H4 (cell line): ENCODE results near the gene ZNF407. TPM values are rescaled to one million over a fixed set of nuclear protein-coding genes. Genes with fewer than 3 reads are reported as not detected.

Source experiments
- DNase-seq: peaks from one replicate; pipeline ENCODE4 v3.0.0-alpha.2; 2015; ENCODE audit warnings: low spot score
- total RNA-seq: library from RNA; depleted of rRNA; stranded (reverse); fragments of >200 nt; shearing (Covaris generic); gene quantifications from 2 replicates; pipeline ENCODE4 v1.2.3, GENCODE V29; 2014

ZNF407 gene
- total RNA-seq, 1 experiment from 2014 or later, result 5.6 TPM

DNA sequence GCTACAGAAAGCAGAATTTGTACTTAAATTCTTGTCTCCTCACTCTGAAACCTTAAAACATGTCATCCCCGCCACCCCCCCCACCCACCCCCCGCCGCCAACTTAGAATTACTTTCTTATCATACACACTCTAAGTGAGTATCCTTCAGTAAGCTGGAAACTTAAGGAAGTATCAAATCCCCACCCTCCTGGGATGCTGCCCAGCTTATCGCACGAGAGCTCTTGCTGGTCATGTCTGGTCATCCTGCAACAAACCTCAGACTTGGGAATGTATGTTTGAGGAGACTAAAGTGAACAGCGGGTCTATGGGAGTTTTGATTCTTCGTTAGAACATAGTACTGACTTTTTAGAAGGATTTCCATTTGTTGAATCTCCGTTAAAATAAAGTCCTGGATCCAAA lies 408.0 kb downstream of the ZNF407 start:
- no peak for DNase-seq

GRCh38 chr18:75008186-75008585 lies 410.5 kb downstream of the ZNF407 start:
- DNase-seq, result no peak

GRCh38 chr18:75009296-75009695 lies 411.6 kb downstream of the ZNF407 start:
- DNase-seq, result no peak

GRCh38 chr18:75009878-75010277 lies 412.2 kb downstream of the ZNF407 start:
- DNase-seq, result no peak

DNA sequence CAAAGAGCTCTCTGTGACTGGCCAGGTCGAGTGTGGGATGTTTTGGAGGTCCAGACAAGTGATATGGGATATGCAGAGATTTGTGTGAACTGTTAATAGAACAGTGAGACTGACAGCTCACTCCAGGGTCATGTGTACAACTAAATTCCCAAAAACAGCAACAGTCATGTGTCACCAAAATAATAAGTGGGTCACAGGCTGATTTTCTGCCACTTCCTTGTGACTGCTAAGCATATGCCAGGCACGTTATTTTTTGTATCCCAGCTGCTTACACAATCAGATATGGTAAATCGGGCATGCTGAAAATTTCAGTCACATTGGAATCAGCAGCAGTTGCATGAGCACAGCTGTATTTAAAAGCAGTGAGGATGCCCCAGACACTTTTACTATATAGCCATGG lies 412.6 kb downstream of the ZNF407 start:
- DNase-seq, result no peak

DNA sequence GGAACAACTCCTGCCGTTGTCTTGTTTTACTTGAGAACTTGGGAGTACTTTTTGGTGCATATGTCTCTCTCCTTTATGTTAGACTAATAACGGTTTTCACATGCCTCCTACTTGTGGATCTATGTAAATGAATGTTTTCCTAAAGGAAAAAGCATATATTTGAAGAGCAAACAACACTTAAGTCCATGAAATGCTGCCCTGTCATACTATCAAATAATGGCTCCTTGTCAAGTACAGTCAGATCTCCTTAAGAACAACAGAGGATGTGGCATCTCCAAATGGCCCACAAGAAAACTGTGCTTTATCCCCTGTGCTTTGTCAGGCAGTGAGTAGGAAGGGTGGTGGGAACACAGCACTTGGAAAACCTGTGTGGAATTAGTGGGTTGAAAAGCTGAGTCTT lies 413.0 kb downstream of the ZNF407 start:
- DNase-seq, result no peak

GRCh38 chr18:75016025-75016717 lies 418.5 kb downstream of the ZNF407 start:
- no peak for DNase-seq

DNA sequence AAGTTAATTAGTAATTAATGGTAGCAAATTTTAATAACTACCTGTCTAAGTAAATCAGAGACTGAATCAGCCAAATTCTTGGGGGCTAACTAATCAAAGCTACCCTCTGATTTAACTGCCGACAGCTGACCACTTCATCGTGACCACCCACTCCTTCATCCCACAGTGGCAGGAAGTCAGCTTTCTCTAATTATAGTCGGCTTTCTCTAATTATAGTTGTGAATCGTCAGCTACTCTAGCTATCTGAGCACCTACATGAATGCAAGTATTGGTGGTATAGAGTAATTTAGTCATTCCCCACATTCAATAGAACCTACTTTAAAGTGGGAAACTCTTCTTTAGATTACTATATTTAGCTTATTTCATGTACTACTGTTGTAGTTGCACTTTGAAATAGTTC lies 425.8 kb downstream of the ZNF407 start:
- no peak for DNase-seq

GRCh38 chr18:75024871-75025270 lies 427.2 kb downstream of the ZNF407 start:
- no peak for DNase-seq

- no peak for DNase-seq
These were observed 427.9 kb downstream of the ZNF407 start for GRCh38 chr18:75025573-75025972.

DNA sequence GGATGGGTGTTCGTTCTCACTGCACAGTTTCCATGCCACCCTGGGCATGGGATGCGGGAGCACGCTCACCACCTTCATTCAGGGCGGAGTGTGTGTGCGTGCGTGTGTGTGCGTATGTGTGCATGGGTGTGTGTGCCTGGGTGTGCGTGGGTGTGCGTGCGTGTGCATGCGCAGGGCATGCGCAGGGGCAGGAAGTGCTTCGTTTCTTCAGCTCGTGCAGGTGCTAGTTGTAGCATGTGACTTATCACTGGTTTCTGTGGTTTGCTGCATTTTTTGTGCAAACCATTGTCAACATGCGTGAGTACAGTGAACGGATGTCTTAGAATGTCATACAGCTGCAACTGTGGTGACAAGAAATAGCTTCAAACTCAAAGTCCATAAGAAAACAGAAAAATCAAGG lies 431.8 kb downstream of the ZNF407 start:
- no peak for DNase-seq

GRCh38 chr18:75031717-75032317 lies 434.1 kb downstream of the ZNF407 start:
- DNase-seq, result no peak

DNA sequence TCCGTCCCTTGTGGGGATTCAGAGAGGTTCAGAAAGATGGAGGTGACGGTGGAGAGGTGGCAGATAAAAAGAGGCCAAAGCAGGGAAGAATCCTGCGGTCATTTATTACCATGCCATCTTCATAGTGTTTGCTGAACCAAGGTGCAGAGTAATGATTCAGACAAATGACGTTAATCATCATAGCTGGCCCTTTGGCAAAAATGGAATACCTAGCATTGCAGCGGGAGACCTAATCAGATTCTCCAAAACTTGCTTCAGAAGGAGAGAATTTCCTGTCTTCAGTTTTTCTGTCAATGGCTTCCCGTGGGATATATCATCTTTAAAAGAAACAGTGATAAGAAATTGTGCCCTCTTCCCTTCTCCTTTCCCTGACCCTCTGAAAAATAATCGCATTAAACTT lies 435.8 kb downstream of the ZNF407 start:
- no peak for DNase-seq

- DNase-seq, result no peak
These were observed 437.3 kb downstream of the ZNF407 start for GRCh38 chr18:75034937-75035336.

DNA sequence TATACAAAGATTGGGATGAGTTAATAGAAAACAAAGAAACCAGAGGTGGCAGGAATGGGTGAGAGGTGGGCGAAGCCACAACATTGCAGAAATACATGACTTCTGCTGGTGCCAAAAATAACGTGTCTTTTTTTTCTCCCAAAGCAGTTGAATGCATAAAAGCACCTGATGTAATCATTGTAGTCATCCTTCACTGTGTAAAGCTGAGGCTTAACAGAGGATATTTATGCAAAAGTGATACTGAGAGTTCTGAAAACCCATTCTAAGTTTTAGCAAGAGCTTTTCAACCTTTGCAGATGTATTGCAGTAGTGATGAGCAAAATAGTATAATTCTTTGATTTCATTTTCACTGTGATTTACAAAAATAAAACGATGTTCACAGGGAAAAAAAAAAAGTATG lies 438.3 kb downstream of the ZNF407 start:
- DNase-seq, result no peak

- no peak for DNase-seq
These were observed 439.4 kb downstream of the ZNF407 start for GRCh38 chr18:75036917-75037688.

DNA sequence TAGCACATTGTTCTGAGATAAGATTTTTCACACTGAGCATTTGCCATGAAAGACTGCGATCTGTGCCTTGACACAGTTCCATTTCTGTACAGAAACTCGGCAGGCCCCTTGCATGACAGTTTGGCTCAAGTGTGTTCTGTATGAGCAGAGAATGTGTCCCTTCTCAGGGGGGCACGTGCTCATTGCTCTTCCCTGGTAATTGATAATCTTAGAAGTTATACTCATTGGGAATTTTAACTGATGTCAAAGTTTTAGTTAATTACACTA lies 440.0 kb downstream of the ZNF407 start:
- no peak for DNase-seq

DNA sequence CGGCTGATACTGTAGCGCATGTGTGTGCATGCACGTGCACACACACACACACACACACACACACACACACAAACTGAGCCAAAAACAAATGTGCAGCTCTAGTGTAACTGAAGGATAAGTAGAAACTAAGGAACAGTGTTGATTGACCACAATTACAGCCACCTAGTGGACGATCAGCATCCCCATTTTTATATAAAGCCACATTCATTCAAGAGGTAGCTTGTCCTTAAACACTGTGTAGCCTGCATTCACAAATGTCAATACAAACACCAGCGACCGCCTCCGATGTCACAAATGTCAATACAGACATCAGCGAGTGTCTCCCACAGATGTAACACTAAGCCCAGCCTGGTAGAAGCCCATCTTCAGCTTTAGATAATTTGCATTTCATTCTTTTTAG lies 443.9 kb downstream of the ZNF407 start:
- peak; percentile 36 for DNase-seq

GRCh38 chr18:75043478-75043877 lies 445.8 kb downstream of the ZNF407 start:
- no peak for DNase-seq

DNA sequence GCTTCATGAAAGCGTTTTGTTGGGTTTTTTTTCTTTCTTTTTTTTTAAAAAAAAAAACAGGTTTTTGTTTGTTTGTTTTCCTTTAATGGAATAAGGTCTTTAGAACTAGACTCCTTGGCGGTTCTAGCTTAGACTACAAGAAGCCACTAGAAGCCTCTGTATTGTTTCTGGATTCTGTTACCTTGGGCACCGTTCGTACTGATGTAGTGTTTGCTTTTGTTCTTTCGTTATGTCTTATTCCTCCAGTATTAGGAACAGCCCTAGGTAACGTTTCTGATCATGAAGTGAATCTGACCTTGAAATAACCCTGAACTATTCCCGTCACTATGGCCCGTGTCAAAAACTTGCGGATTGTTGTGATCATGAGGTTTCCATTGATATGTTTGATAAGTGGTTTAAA lies 446.6 kb downstream of the ZNF407 start:
- no peak for DNase-seq

DNA sequence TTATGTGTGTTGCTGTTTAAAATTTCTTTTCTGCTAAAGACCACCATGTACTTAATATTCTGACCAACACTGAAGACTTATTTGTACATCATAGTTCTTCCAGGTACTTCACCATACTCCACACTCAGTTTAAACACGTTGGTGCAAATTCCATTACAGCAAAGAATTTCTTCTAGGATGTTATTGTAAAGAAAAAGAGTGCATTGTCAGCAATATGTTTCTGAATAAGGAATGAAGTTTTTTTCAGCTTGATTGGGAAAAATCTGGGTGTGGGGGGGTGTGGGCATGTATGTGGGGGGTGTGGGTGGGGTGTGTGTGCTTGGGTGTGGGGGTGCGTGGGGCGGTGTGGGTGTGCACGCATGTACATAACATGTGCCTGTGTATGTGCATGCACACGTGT lies 447.1 kb downstream of the ZNF407 start:
- DNase-seq, result no peak

DNA sequence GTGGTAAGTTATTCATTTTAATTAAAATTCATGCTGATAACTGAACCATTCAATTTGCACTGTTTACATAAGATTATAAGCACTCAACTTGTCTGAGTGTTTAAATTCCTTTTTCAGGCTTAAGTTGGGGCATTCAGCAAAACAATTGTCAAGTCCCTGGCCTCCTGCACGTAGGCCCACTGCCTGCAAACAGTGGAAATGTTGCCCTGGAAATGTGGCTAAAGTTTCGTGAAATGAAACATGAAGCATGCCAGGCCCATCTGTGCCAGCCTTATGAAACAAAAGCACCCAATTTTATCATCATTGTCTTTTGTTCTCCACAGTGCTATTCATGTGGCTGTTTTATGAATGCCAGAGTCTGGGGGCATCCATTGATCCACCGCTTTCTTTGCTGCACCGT lies 447.6 kb downstream of the ZNF407 start:
- no peak for DNase-seq

GRCh38 chr18:75047240-75047961 lies 449.7 kb downstream of the ZNF407 start:
- DNase-seq, result no peak
